ENCODE measurements around the gene CRP.

DNA sequence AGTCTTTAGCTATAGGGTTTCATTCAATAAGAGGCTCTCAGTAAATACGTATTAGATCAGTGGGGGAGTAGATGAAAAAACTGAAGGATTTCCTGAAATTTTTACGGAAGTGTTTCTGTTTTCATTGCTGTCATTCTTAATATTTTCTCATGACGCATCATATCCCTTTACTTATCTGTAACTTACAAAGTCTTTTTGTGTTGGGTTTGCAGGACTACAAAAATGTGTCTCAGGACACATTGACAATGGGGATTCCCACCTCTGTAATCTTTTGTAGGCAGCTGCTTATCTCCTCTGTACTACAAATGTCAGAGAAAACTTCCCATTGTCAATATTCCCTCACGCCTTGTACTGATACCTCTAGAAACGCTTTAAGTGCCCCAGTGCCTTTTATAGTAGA is 35.5 kb downstream of the CRP start:
- TF ChIP-seq, protein P1, sequence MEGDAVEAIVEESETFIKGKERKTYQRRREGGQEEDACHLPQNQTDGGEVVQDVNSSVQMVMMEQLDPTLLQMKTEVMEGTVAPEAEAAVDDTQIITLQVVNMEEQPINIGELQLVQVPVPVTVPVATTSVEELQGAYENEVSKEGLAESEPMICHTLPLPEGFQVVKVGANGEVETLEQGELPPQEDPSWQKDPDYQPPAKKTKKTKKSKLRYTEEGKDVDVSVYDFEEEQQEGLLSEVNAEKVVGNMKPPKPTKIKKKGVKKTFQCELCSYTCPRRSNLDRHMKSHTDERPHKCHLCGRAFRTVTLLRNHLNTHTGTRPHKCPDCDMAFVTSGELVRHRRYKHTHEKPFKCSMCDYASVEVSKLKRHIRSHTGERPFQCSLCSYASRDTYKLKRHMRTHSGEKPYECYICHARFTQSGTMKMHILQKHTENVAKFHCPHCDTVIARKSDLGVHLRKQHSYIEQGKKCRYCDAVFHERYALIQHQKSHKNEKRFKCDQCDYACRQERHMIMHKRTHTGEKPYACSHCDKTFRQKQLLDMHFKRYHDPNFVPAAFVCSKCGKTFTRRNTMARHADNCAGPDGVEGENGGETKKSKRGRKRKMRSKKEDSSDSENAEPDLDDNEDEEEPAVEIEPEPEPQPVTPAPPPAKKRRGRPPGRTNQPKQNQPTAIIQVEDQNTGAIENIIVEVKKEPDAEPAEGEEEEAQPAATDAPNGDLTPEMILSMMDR (IDR thresholded peaks at IDR 0.05; ENCODE audit: low read depth, low read length): no peak
- TF ChIP-seq EZH2phosphoT487 (IDR thresholded peaks at IDR 0.05; ENCODE audit: low read depth): no peak

Data from OCI-LY3 (cell line).